ENCODE measurements around the gene KIFC3.
"Not testable (repeated sequence)": the region's sequence is repeated elsewhere in the genome, so short reads cannot be mapped to it uniquely, and the experiment has no call there.

The KIFC3 gene

DNA sequence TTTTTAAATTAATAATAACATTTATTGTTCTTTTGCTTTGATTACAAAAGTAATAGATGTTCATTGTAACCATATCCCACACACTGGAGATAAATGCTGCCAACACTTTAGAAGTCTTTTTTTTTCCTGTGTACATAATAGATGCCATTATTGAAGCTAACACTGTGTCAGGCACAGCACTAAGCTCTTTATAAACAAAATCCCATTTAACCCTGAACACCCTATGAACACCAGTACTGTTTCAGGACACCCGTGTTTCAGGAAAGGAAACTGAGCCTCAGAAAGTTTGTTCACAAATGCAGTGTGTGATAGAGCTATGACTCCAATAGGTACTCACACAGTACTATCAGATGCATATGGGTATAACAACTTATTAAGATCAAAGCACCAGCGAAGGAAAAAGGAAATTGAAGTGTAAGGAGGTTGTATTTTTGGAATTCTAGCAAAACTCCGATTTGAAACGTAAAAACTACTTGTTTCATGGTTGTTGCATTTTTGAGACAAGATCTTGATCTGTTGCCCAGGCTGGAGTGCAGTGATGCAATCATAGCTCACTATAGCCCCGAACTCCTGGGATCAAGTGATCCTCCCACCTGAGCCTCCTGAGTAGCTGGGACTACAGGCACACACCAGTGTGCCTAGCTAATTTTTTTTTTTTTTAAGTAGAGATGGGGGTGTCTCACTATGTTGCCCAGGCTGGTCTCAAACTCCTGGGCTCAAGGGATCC lies 2.0 kb upstream of the KIFC3 start:
- no peak for DNase-seq (ENCODE audit: low spot score)

DNA sequence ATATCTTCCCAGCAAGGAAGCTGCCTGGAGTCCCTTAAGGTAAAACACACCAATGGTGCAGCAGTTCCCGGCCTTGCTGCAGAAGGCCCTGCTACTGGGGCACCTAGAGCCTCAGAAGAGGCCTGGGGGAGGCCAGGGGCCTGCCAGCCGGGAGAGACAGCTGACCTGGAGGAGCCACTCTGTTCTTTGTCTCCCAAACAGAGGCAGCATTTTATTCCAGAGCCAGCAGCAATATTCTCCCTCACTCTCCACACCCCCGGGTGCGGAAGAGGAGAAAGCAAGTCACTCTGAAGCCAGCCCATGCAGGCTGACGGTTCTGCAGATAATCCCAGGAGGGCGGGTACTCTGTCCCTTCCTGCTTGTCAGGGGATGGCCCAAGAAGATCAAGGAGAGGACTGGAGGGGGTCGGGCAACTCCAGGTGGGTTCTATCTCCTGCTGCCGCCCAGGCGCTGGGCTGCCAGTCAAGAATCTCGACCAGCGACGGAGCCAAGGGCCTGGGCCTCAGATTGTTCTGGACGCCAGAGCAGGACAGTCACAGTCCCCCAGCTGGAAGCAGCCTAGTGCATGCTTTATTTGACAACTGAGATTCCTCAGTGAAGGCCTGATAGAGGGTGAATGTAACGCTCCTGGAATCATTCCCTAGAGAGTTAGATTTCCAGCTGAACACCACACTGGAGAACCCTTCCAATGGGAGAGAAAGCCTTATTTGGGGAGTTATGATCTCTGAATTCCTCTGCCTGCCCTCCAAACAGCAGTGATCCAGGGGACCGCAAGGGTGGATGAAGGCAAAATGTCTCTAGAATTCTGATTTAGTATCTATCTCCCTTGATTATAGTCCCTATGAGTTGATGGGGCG lies 1.1 kb upstream of the KIFC3 start:
- DNase-seq (ENCODE audit: low spot score): peak; percentile 89

DNA sequence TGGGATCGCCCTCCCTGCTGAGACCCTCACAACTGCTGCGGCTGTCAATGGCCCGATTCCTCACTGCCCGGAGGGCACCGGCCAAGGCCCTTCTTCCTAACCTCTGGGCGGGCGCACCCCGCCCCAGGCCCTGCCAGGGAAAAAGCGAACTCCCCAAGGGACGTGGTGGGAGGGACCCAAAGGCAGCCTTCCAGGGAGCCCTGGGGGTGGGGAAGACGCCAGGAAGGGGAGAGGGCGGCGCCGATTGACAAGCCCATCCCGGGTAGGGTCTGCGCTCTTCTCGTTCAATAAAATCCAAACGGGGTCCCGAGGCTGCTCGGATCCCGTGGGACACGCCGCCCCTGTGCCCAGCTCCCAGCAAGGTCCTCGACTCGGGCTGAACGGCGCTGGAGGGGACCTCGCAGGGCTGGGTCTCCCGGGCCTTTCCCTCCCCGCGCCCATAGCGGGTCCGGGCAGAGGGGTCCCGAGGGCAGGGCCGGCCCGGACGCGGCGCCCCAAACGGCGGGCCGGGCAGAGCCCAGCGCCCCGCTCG lies 416 bp downstream of the KIFC3 start:
- DNase-seq (ENCODE audit: low spot score): no peak

DNA sequence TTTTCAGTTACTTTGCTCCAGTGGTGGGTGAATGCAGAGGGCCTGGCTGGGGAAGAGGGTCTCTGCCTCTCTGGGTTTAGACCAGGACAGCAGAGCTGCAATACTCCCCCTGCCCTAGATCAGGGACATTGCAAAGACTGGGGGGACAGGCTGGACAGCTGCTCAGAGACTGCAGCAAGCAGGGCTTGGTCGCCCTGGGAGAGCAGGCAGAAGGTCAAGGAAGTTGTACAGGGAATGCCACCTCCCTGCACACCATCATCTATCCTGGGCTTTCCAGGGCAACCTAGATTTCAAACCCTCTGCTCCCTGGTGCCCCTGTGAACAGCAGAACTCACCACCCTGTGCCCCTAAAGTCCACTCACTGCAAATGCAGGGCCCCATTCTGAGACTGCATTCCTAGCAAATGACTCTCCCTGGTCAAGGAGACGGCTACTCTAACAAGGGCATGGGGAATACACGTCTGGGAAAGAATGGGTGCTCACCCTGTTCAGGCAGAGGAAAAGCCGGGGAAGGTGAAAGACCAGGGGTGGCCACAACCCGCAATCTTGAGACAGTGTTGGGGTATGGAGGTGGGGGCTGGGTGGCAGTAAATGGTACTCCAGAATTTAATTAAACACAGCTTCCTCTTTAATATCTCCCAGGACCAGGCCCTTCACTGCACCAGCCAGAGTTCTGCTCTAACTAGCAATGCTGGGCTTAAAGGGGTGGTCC lies 1.0 kb downstream of the KIFC3 start:
- DNase-seq (ENCODE audit: low spot score): no peak

DNA sequence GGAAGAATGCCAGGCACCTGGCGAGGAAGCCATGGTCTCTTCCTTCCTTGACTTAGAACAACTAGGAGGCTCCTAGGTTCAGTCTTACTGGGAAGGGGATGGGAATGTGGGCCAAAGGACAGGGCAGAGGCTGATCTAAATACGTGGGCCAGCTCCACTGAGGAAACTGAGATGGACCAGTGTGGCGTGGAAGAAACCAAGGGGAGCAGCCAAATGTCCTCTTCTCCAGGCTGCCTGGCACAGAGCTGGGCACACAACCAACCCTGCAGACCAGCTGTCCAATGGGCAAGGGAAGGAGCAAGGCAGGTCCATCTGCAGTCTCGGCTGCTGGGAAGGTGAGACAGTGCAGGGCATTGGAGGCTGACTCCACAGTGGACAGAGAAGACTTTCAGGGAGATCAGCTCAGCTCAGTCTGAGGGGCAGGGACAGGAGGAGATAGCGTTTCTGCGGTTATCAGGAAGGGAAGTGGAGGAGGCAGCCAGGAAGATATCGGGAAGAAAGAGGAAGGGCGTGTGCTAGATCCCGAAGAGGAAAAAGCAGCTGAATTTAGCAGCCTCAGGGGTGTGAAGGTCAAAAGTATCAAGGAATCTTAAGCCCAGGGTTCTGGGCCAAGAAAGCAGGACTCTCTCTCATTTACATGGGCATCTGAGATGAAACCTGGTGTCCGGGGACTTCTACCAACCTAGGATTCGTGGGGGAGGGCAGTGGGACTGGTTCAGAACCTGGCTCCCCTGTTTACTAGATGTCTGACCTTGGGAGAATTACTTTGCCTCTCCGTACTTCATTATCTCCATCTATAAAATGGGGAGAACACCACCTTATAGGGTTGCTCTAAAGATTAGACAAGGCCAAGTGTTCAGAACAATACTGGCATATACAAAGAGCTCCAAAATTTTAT lies 1.8 kb downstream of the KIFC3 start:
- no peak for DNase-seq (ENCODE audit: low spot score)

DNA sequence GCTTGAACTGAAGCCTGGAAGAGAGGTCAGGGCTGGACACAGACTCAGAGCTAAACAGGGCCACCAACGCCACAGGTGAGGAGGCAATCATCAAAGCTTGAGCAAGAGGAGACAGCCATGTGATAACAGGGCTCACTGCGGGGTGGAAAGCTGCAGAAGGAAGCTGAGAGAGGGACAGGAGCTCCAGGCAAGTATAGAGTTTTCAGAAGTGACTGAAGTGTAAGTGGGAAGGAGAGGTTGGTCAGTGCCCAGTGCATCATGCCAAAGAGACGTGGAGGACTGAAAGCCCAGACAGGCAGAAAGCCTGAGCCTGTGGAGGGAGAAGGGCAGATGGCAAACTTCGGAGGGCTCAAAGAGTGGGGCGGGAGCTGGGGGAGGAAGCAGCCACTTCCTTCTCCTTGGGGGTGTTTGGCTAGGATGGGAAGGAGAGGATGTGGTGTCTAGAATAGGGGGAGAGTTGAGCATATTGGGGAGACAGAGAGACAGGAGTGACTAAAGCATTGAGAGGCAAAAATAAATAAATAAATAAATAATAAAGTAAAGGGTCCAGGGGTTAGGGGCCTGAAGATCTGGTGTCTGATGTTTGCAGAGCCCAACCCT lies 2.6 kb downstream of the KIFC3 start:
- DNase-seq (ENCODE audit: low spot score): no peak

DNA sequence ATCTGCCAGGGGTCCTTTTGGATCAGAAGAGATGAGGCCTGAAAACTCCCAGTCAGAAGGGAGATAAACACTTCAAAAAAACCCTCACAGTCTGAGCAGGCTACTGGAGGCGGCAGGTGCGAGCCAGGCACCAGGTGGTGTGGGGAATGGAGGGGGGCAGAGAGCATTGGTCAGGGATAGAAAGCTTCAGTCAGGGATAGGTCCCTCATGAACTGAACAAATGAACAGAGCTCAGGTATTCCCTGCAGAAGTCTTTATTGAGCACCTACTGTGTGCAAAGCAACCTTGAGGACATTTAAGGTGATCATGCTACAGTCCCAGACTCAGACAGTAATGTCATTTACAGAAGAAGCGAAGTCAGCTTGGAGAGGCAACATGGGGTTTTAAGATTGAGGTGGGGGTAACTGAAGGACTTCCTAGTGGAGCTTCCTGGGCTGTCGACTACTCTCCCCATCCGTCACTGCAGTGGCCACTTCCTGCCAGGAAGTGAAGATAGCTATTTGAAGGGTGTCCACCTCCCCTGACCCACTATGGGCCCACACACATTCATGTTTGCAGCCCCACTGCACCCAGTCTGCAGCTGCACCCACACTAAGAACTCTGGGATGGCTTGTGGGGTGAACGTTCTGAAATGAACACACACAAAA lies 3.2 kb downstream of the KIFC3 start:
- no peak for DNase-seq (ENCODE audit: low spot score)

DNA sequence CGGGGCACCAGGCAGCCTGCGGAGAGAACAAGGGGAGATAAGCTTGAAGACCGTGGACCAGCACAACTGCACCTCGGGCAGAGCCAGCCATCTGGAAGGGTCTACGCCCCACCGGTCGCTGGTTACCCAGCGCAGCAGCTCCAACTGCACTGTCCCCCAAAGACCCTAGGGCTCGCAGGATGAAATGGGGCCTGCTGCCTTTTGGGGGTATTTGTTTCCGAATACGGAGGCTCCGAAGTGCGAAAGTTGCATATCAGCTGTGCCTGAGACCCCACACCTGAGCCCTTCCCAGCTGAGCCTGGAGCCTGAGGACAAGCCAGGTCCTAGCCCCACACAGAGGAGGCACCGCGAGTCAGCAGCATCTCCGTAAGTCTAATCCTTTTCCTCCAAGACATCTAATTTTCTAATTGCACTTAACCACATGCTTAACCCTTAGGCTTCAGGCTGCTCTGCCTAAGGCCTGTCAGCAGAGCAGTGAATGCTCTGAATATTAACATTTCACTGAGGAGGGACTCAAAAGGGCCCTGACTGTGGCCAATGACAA lies 4.0 kb downstream of the KIFC3 start:
- no peak for DNase-seq (ENCODE audit: low spot score)

DNA sequence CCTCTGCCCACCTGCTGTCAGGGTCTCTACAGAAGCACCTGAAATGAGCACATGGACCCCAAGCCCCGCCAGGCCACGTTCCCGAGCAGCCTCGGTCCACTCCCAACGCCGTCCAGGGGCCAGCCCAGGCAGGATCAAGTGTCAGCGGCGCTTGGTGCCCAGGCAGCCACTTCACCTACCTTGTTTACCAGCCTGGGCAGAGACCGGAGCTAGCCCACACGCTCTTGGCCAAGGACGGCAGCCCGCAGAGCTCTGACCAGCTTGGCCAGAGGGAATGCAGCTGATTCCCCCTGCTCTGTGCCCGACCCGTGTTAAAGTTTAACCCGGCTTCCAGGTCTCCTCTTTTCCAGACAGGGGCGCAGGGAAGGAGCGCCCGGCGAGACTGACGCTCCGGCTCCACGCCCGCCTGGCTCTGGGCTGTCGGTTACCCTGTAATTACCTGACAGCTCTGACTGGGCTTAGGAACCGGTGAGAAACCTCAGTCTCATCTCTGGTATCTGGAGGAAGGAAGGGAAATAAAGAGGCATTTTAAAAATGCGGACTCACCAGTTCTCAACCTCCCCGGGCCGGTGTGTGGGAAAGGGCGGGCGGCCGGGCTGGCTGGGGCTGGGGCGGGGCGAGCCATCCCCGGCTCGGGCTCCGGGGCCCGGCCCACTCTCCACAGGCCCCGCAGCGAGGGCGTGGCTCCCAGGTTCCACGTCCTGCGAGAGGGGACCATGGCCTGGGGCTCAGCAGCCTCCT lies 4.6 kb downstream of the KIFC3 start:
- DNase-seq (ENCODE audit: low spot score): no peak

DNA sequence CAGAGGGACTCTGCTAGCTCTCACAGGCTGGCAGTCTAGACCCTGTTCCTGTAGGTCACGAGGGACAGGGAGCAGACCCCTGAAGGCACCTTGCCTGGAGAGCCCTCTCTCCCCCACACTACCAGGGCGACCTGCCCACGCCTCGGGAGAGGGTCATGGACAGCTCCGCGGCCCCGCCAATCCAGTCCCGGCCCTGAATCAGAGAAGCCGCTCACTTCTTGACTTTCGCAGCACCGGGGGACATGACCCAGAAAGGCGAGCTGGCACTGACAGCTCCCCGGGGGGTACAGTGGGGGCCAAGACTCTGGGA lies 5.1 kb downstream of the KIFC3 start:
- no peak for DNase-seq (ENCODE audit: low spot score)

DNA sequence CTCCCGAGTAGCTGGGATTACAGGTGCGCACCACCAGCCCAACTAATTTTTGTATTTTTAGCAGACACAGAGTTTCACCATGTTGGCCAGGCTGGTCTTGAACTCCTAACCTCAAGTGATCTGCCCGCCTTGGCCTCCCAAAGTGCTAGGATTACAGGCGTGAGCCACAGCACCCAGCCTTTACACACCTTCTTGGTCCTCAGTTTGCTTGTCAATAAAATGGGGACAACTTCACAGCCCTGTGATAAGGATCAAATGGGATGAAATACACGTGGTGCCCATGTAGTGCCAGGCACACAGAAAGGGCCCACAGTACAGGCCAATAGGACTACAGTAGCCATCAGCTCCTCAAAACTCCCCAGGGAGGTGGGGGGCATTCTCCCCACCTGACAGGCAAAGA lies 6.3 kb downstream of the KIFC3 start:
- DNase-seq (ENCODE audit: low spot score): not testable (repeated sequence)

DNA sequence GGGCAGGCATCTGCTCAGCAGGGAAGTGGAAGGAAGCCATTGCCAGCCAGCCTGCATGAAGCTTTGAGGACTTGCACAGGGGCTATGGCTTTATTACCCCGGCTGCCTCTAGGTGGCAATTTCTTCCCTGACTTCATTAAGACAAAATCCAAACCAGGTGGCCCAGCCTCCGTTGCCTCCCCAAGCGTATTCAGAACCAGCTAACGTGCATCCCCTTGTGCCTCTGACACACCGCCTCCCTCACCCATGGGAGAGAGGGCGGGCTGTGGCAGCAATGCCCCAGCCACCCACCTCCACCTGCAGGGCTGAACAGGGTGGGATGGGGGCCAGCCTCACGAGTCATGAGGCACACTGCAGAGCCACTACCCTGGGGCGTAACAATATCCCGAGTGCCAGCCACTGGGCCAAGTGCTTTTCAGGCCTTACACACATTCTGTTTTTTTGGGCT lies 6.8 kb downstream of the KIFC3 start:
- DNase-seq (ENCODE audit: low spot score): no peak

DNA sequence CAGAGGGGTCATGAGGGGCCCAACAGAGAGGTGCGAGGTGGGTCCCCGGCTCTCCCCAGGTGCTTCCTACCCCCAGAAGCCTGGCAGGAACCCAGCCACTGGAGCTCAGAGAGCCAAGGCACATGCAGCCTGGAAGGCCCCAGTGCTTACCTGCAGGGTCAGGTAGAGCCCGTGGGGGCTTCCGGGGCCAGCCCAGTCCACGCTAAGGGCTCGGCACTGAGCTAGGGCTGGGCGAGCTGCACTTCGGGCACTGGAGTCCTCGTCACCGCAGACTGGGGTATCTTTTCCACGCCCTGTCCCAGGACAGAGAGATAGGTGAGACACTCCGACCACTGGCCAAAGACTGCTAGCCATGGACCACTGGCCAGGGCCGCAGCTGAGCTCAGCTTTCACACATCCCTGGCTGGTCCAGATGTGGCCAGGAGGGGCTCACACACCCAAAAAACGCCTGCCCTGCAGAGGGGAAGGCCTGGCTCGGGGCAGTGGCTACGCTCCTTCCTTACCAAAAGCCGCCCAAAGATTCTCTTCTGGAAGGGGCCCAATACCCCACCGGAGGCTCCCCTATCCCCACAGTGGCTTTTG lies 7.4 kb downstream of the KIFC3 start:
- DNase-seq (ENCODE audit: low spot score): no peak

DNA sequence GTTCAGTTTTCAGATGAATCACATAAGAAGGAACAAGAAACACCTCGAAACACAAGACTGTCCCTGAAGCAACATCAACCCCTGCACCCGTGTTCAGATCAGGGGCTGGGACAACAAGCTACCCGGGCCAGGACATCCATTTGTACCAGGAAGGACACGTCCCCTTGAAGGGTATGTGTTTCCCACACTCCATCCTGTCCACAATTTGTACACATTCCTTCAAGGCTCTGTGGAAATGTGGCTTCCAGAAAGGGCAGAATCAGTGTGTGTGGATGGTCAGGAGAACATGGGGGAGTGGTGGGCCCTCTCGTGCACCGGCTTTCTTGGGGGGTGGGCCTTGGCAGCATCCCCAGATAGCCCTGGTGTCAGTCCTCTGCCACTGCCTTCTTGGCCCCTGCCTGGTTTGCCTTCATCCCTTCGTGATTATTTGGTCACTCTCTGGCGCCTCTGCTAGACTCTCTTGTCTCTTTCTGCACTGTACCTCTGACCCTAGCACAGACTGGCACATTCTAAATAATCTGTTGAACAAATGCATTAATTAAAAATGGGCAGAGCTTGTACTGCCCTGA lies 10.3 kb downstream of the KIFC3 start:
- no peak for DNase-seq (ENCODE audit: low spot score)

DNA sequence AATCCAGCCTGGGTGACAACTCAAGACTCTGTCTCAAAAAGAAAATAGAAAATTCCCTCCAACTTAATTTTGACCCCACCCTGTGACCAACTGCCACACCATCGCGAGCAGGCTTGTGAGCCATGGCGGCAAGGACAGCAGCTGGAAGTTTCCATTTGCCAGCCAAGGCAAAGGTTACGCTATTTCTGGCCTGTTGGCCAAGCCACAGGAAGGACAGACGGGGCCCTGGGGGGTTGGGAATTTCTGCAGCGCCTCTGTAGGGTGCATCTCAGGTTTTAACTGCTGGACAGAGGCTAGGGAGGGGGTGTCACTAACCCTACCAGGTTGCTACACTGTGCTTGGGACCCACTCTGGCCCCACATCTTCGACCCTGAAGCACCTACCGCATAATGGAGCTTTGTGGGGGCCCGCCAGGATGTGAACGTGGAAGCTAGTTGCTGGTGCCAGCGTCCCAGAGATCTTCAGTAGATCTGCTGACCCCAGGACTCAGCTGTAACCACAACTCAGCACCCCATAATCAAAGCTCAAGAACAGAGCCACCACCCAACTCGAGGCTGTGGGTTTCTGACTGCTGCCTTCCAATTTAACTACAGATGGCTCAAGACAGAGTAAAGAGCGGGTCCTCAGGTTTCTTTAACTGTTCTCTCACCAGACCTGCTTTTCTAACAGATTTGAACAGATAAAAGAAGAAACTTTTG lies 10.9 kb downstream of the KIFC3 start:
- no peak for DNase-seq (ENCODE audit: low spot score)

DNA sequence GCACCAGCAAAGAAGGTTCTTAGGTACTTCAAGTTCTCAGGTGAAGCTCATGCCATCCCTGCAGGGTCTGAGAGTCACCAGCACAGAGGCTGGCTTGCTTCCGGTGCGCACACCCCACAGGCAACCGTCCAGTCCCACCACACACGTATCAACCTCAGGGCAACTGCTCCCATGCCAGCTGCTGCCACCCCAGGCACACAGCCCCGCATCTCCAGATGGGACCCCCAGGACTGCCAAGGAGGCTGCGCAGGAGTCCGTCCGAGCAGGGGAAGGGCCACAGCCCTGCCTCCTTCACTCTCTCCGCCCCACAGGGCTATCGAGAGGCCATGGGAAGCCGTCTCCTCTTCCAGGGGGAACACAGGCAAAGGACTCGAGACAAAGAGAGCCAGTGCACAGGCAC lies 13.3 kb downstream of the KIFC3 start:
- DNase-seq (ENCODE audit: low spot score): no peak

DNA sequence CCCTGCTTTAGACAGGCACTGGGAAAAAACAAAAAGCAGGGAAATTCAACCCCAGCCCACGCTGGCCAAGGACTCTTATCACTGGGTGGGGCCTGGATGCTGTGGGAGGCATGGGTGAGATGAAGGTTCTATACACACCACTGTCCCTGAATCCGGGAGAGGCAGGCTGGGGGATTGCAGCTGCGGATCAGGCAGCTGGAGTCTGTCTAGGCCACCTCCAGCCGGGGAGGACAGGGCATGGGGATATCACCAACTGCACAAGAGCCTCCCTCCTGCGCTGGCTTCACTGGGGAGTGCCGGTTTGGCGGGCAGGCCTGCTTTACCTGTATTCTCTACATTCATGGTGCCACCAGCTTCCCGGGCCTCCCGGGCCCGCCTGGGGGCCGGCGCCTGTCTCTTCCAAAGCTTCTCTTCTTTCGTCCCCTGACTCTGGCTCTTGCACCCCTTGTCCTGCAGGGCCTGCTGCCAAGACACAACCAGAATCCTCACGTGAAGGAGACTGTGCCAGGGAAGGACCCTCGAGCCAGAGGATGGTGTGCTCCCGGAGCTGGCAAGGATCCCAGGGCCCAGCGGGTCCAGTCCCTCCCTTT lies 13.9 kb downstream of the KIFC3 start:
- DNase-seq (ENCODE audit: low spot score): no peak

DNA sequence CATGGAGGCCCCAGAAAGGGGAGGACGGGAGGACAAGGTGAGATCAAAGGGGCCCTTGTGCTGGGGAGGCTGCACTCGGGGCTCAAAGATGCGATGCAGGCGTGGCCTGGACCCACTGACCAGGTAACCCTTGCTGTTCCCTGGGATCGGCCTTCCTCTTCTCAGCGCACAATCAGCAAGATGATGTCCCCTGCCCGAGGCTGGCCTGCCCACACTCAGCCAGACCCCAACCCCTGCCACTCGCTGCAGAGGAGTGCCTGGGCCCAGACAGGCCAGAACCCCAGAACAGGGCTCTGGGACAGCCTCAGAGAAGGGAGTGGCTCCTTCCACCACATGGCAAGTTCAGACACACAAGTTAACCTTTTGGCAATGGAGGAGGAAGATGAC lies 14.8 kb downstream of the KIFC3 start:
- DNase-seq (ENCODE audit: low spot score): no peak
